ENCODE measurements around the gene TH. TPM values are rescaled to one million over a fixed set of nuclear protein-coding genes. Genes with fewer than 3 reads are reported as not detected.

Gene TH
- total RNA-seq, 4 donors from 2014 or later, result 0.36 to 0.84 TPM; not detected in 2

DNA sequence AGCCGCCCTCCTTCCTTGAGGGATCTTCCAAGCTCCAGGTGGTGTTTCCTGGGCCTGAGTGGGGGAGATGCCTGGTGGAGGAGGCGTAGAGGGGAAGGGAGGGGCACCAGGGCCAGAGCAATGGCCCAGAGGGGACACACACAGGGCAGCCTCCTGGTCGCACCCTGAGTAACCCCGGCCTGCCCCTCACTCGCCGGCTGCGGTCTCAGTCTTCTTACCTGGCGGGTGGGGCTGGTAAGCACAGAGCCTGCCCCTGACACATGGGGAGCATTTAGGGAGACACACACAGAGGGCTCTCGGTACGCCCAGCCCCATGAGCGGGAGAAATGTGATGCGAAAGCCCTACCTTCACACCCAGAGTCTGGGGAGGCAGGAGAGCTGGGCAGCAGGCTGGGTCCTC lies 56.3 kb downstream of the TH start:
- TF ChIP-seq POLR2A (IDR thresholded peaks at IDR 0.05), result no peak
- TF ChIP-seq, protein P1, sequence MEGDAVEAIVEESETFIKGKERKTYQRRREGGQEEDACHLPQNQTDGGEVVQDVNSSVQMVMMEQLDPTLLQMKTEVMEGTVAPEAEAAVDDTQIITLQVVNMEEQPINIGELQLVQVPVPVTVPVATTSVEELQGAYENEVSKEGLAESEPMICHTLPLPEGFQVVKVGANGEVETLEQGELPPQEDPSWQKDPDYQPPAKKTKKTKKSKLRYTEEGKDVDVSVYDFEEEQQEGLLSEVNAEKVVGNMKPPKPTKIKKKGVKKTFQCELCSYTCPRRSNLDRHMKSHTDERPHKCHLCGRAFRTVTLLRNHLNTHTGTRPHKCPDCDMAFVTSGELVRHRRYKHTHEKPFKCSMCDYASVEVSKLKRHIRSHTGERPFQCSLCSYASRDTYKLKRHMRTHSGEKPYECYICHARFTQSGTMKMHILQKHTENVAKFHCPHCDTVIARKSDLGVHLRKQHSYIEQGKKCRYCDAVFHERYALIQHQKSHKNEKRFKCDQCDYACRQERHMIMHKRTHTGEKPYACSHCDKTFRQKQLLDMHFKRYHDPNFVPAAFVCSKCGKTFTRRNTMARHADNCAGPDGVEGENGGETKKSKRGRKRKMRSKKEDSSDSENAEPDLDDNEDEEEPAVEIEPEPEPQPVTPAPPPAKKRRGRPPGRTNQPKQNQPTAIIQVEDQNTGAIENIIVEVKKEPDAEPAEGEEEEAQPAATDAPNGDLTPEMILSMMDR (IDR thresholded peaks at IDR 0.05), result no peak
- 98 to 100% methylated on average over 11 to 12 of the region's 12 CpGs for WGBS, 2 donors
- intact Hi-C loops (cut with DNase I; ENCODE audit: low total_unique reads), result no loop called here
- DNase-seq (ENCODE audit: low spot score in 2 of 2), result no peak
- H3K4me3 ChIP-seq (ENCODE audit: low read depth, poor library complexity, severe bottlenecking), result no peak overlapping the region

DNA sequence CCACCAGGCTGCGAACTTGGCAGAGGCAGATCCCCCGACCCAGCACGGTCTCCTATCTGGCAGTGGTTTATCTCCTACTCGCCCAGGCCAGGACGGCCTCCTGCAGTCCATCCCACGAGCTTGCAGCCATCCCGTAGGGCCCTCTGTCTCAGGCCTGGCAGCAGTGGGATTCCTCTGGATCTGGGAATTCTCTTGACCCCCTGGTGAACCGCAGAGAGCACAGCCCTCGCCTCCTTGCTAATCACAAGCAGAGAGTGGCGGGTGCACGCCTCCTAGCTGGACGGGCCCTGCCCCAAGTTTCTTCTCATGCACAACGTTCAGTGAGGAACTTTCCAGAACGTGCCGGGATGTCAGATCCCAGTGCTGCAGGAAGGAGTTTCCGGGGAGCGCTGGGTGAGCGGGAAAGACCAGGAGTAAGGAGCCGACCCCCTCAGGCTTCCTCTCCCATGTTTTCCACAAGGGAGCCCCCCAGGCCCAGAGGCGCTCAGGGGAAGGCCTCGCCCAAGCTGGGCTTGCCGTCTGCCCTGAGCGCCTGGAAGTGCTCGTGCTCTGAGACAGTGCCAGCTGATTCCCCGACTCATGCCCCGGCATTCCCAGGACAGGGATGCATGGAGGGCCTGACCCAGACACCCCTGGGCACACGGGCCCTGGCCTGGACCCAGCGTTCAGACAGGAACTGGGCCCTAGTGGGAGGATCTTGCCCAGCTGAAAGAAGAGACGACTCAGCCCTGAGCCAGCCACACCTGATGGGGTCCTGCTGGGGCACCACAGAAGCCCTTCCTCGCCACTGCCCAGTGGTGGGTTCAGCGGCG lies 57.0 kb downstream of the TH start:
- 81 to 85% methylated on average over 26 to 28 of the region's 32 CpGs for WGBS, 2 donors
- no peak overlapping the region for H3K4me3 ChIP-seq (ENCODE audit: low read depth, poor library complexity, severe bottlenecking)
- intact Hi-C loops (cut with DNase I; ENCODE audit: low total_unique reads), result no loop called here
- TF ChIP-seq POLR2A (IDR thresholded peaks at IDR 0.05), result no peak
- TF ChIP-seq, protein P1 (IDR thresholded peaks at IDR 0.05), result no peak
- DNase-seq (ENCODE audit: low spot score in 2 of 2), result no peak

MicroRNA genes within 50 kb of the gene (microRNA counts, 767-probe panel; counts per million panel counts)
- microRNA hsa-miR-483-3p (0 to 358 counts per million in 2 donors), microRNA hsa-miR-483-5p (0 to 358 counts per million in 2 donors)

Small RNA genes within 50 kb of the gene (microRNA-seq; reads per million reads assigned to microRNA genes)
- gene MIR4686 (ENCODE audit: borderline number of aligned reads in 1 of 2, borderline replicate concordance in 2 of 2), result 0 reads per million in 2 donors
- gene MIR483 (ENCODE audit: borderline number of aligned reads in 1 of 2, borderline replicate concordance in 2 of 2), result 6.1 to 7.4 reads per million in 2 donors

Other genes starting within 250 kb of the TH start
- gene MRPL23, start 224.5 kb downstream of the TH start, total RNA-seq, result 100 to 1,000 TPM; 169 to 227 (median 216) TPM
- gene H19, start 174.0 kb downstream of the TH start, total RNA-seq, result 10 to 100 TPM; 17.3 to 64.3 (median 37.4) TPM
- 10 to 100 TPM in 1 of 4 donors, 1 to 10 TPM in 3; 4.5 to 14.7 (median 6.0) TPM for gene IGF2, start 32.4 kb downstream of the TH start, total RNA-seq
- gene INS, start 10.6 kb downstream of the TH start, total RNA-seq, result not detected
- 10 to 100 TPM; 21.9 to 43.6 (median 29.3) TPM for gene ASCL2, start 98.8 kb upstream of the TH start, total RNA-seq
- 1 to 10 TPM in 1 of 4 donors, under 1 TPM in 3; 0.42 to 1.4 (median 0.65) TPM for gene C11orf21, start 130.1 kb upstream of the TH start, total RNA-seq
- gene TSPAN32, start 130.2 kb upstream of the TH start, total RNA-seq, result 1 to 10 TPM in 2 of 4 donors, under 1 TPM in 2; 0.30 to 2.4 (median 1.5) TPM
- 100 to 1,000 TPM; 189 to 337 (median 250) TPM for gene CD81, start 205.5 kb upstream of the TH start, total RNA-seq
- 10 to 100 TPM; 45.6 to 58.7 (median 55.8) TPM for gene TSSC4, start 228.9 kb upstream of the TH start, total RNA-seq